Thoracic aorta (tissue), 2 donors: ENCODE data around the gene CGRRF1. TPM values are rescaled to one million over a fixed set of nuclear protein-coding genes. Genes with fewer than 3 reads are reported as not detected.

Experiments
- ATAC-seq: fragments of 150-250 bp; one replicate; pipeline ENCODE4 v1.8.0; 2017; ENCODE audit warnings: low read depth; ENCODE audit not compliant: insufficient number of reproducible peaks, low FRiP score
- DNase-seq: peaks from one replicate; pipeline ENCODE4 v3.0.0-alpha.2; 2020; ENCODE audit warnings: low spot score
- H3K27ac ChIP-seq, 2 donors: fragments of 200-600 bp; sonication (generic); 1 replicate in 1 of 2; 2 replicates in 1 of 2; pipeline ENCODE4 v1.5.1; 2016; ENCODE audit warnings: mild to moderate bottlenecking in 2 of 2, moderate library complexity in 2 of 2
- H3K27me3 ChIP-seq: fragments of 200-600 bp; sonication (generic); replicated peaks from 2 replicates; pipeline ENCODE4 v1.6.0; 2016; ENCODE audit warnings: mild to moderate bottlenecking; ENCODE audit not compliant: insufficient read depth
- H3K36me3 ChIP-seq: fragments of 200-600 bp; sonication (generic); one replicate; pipeline ENCODE4 v1.5.1; 2016
- H3K4me1 ChIP-seq, 2 donors: fragments of 200-600 bp; sonication (generic); 1 replicate in 1 of 2; 2 replicates in 1 of 2; pipeline versions ENCODE4 v1.5.1 to v1.6.0; 2016; ENCODE audit warnings: low read depth in 2 of 2, mild to moderate bottlenecking in 1 of 2; ENCODE audit not compliant: control insufficient read depth in 1 of 2
- H3K4me3 ChIP-seq: fragments of 200-600 bp; sonication (generic); 2 replicates; pipeline ENCODE4 v1.5.1; 2016; ENCODE audit warnings: mild to moderate bottlenecking
- H3K9me3 ChIP-seq: fragments of 200-600 bp; sonication (generic); 2 replicates; pipeline ENCODE4 v1.5.1; 2016
- CTCF ChIP-seq: fragments of 200-600 bp; sonication (generic); IDR thresholded peaks from one replicate; pipeline ENCODE4 v1.5.1; 2019; ENCODE audit warnings: antibody characterized with exemption
- total RNA-seq, 2 donors: library from RNA; depleted of rRNA; stranded (reverse); fragments of >200 nt; gene quantifications; one replicate each; pipeline versions ENCODE4 v1.1.0 to v1.2.3, GENCODE V29; 2016

Gene CGRRF1
- total RNA-seq, 2 donors from 2014 or later, result 15.2 to 42.2 TPM

- no peaks in the 10 kb centered on the region for H3K27me3 ChIP-seq
- peaks cover 3% of the 10 kb centered on the region for H3K36me3 ChIP-seq
- ATAC-seq (no peak), DNase-seq (no peak)
- H3K4me3 ChIP-seq, result no peak overlapping the region
- H3K9me3 ChIP-seq, result no peaks in the 10 kb centered on the region
- no peak overlapping the region for H3K27ac ChIP-seq
- H3K4me1 ChIP-seq, result no peaks in the 10 kb centered on the region
- no peak for TF ChIP-seq CTCF
Observed at GRCh38 chr14:54529811-54530210, 20.1 kb downstream of the CGRRF1 start.

GRCh38 chr14:54532111-54533012 is 22.7 kb downstream of the CGRRF1 start:
- TF ChIP-seq CTCF, result no peak
- no peaks in the 10 kb centered on the region for H3K4me1 ChIP-seq
- H3K9me3 ChIP-seq, result no peaks in the 10 kb centered on the region
- H3K27ac ChIP-seq, result no peak overlapping the region
- no peaks in the 10 kb centered on the region for H3K27me3 ChIP-seq
- no peak overlapping the region for H3K4me3 ChIP-seq
- no peak for ATAC-seq
- no peaks in the 10 kb centered on the region for H3K36me3 ChIP-seq
- DNase-seq, result no peak

- Histone ChIP-seq H3K27me3 (no peaks in the 10 kb centered on the region), H3K36me3 (peaks cover 2% of the 10 kb centered on the region), H3K4me1 (no peaks in the 10 kb centered on the region), H3K9me3 (no peaks in the 10 kb centered on the region), H3K4me3 (no peak overlapping the region), H3K27ac (no peak overlapping the region)
- no peak for DNase-seq
- no peak for ATAC-seq
- TF ChIP-seq CTCF, result no peak
Observed at GRCh38 chr14:54533100-54533499, 23.4 kb downstream of the CGRRF1 start.

GRCh38 chr14:54535126-54535525 is 25.4 kb downstream of the CGRRF1 start:
- Histone ChIP-seq H3K4me3 (no peak overlapping the region), H3K36me3 (peaks cover 7% of the 10 kb centered on the region), H3K9me3 (no peaks in the 10 kb centered on the region), H3K27me3 (no peaks in the 10 kb centered on the region), H3K4me1 (no peaks in the 10 kb centered on the region), H3K27ac (no peak overlapping the region)
- ATAC-seq (no peak), DNase-seq (no peak)
- no peak for TF ChIP-seq CTCF

GRCh38 chr14:54535646-54536045 is 25.9 kb downstream of the CGRRF1 start:
- H3K4me1 ChIP-seq, result no peaks in the 10 kb centered on the region
- no peak for ATAC-seq
- H3K9me3 ChIP-seq, result no peaks in the 10 kb centered on the region
- H3K36me3 ChIP-seq, result peaks cover 7% of the 10 kb centered on the region
- no peak for TF ChIP-seq CTCF
- no peak for DNase-seq
- H3K27ac ChIP-seq, result no peak overlapping the region
- H3K27me3 ChIP-seq, result no peaks in the 10 kb centered on the region
- H3K4me3 ChIP-seq, result no peak overlapping the region
